B cell (primary cell): ENCODE measurements around the gene BCDIN3D. TPM values are rescaled to one million over a fixed set of nuclear protein-coding genes. Genes with fewer than 3 reads are reported as not detected.
"Not testable (repeated sequence)": the region's sequence is repeated elsewhere in the genome, so short reads cannot be mapped to it uniquely, and the experiment has no call there.

Source experiments
- ATAC-seq: fragments of 200-7000 bp; cut with Tn5 transposase; one replicate; pipeline ENCODE4 v1.10.0; 2021; ENCODE audit warnings: low read depth, mild to moderate bottlenecking, moderate number of reproducible peaks, moderate library complexity
- CTCF ChIA-PET: fragments of 350-600 bp; sonication (Branson Sonifier 250); formaldehyde crosslinking; loops from one replicate; lab custom pipeline; 2021; ENCODE audit warnings: antibody characterized with exemption, inconsistent platforms; lab: Charles Lee
- POLR2A ChIA-PET: fragments of 350-600 bp; sonication (Branson Sonifier 250); formaldehyde crosslinking; loops from one replicate; lab custom pipeline; 2021; ENCODE audit warnings: antibody characterized with exemption; lab: Charles Lee
- DNase-seq: peaks from one replicate; pipeline ENCODE4 v3.0.0; 2013
- H2AFZ ChIP-seq: 2 replicates; pipeline ENCODE4 v1.6.1; 2012; ENCODE audit warnings: mild to moderate bottlenecking, low read depth, low read length; ENCODE audit not compliant: insufficient read depth, poor library complexity, severe bottlenecking
- H3K27ac ChIP-seq, 2 donors: 1 replicate in 1 of 2; 2 replicates in 1 of 2; pipeline ENCODE4 v1.5.1; 2012 to 2013; ENCODE audit warnings: low read length in 2 of 2, mild to moderate bottlenecking in 2 of 2, moderate library complexity in 1 of 2
- H3K27me3 ChIP-seq, 4 experiments: fragments of 200-600 bp in 1 of 4; sonication (generic) in 1 of 4; replicated peaks in 1 of 4; 1 replicate in 2 of 4; 2 replicates in 2 of 4; pipeline versions ENCODE4 v1.6.1 to v1.7.0; 2013 to 2016; ENCODE audit warnings: low read length in 3 of 4, mild to moderate bottlenecking in 2 of 4, mixed read lengths in 1 of 4, moderate library complexity in 1 of 4; ENCODE audit not compliant: insufficient read depth in 4 of 4, control insufficient read depth in 3 of 4; ENCODE audit errors: control extremely low read depth in 1 of 4
- H3K36me3 ChIP-seq, 2 experiments: replicated peaks in 1 of 2; 1 replicate in 1 of 2; 2 replicates in 1 of 2; pipeline versions ENCODE4 v1.6.1 to v1.7.1; 2013; ENCODE audit warnings: low read length in 1 of 2; ENCODE audit not compliant: insufficient read depth in 2 of 2, control insufficient read depth in 1 of 2; ENCODE audit errors: control extremely low read depth in 1 of 2, extremely low read depth in 1 of 2
- H3K4me1 ChIP-seq, 2 donors: fragments of 200-600 bp in 1 of 2; sonication (generic) in 1 of 2; 1 replicate in 1 of 2; 2 replicates in 1 of 2; pipeline versions ENCODE4 v1.5.1 to v1.6.1; 2013 to 2017; ENCODE audit warnings: low read length in 2 of 2; ENCODE audit not compliant: control insufficient read depth in 2 of 2, insufficient read depth in 2 of 2
- H3K4me2 ChIP-seq: replicated peaks from 2 replicates; pipeline ENCODE3; 2012; ENCODE audit warnings: mild to moderate bottlenecking, low read depth, low read length; ENCODE audit not compliant: poor library complexity, severe bottlenecking
- H3K4me3 ChIP-seq, 5 experiments: fragments of 200-600 bp in 1 of 5; sonication (generic) in 1 of 5; 1 replicate in 3 of 5; 2 replicates in 2 of 5; pipeline versions ENCODE4 v1.5.1 to v1.7.0; 2011 to 2016; ENCODE audit warnings: low read length in 4 of 5, mild to moderate bottlenecking in 4 of 5, low read depth in 2 of 5, control low read depth in 1 of 5, moderate library complexity in 1 of 5; ENCODE audit not compliant: insufficient read depth in 1 of 5; ENCODE audit errors: control extremely low read depth in 1 of 5, extremely low read depth in 1 of 5
- H3K79me2 ChIP-seq: fragments of 200-600 bp; sonication (generic); one replicate; pipeline ENCODE4 v1.6.0; 2016; ENCODE audit warnings: low read length; ENCODE audit not compliant: control insufficient read depth, insufficient read depth
- H3K9ac ChIP-seq: fragments of 200-600 bp; sonication (generic); 2 replicates; pipeline ENCODE4 v1.6.1; 2017; ENCODE audit warnings: mild to moderate bottlenecking, low read length, moderate library complexity
- H3K9me3 ChIP-seq, 3 donors: one replicate each; pipeline versions ENCODE4 v1.6.1 to v1.7.1; 2013; ENCODE audit warnings: low read length in 2 of 3; ENCODE audit not compliant: control insufficient read depth in 2 of 3, insufficient read depth in 1 of 3; ENCODE audit errors: control extremely low read depth in 1 of 3
- H4K20me1 ChIP-seq: 2 replicates; pipeline ENCODE4 v1.6.0; 2012; ENCODE audit warnings: mild to moderate bottlenecking, low read length; ENCODE audit not compliant: insufficient read depth, control insufficient read depth, poor library complexity, severe bottlenecking
- H3K27ac Mint-ChIP-seq: one replicate; pipeline ENCODE4 v1.8.0; 2021; ENCODE audit warnings: mixed read lengths
- H3K27me3 Mint-ChIP-seq: one replicate; pipeline ENCODE4 v1.8.0; 2021; ENCODE audit warnings: mixed read lengths
- H3K4me1 Mint-ChIP-seq: one replicate; pipeline ENCODE4 v1.8.0; 2021; ENCODE audit warnings: mixed read lengths
- H3K4me3 Mint-ChIP-seq: one replicate; pipeline ENCODE4 v1.8.0; 2021; ENCODE audit warnings: mixed read lengths
- H3K9me3 Mint-ChIP-seq: one replicate; pipeline ENCODE4 v1.8.0; 2022; ENCODE audit warnings: mixed read lengths; ENCODE audit not compliant: insufficient read depth
- WGBS: methylation state at CpG from one replicate; pipeline ENCODE4 v1.1.5; 2013; ENCODE audit warnings: missing lambda C conversion rate; ENCODE audit not compliant: insufficient coverage; 5-methylcytosine and 5-hydroxymethylcytosine counted together
- intact Hi-C: fragments of 100-400 bp; cut with micrococcal nuclease; formaldehyde crosslinking; loops from one replicate; pipeline ENCODE4 v1.10.0; 2022
- polyA plus RNA-seq: library from polyadenylated mRNA; depleted of rRNA; stranded (reverse); fragments of >200 nt; gene quantifications from 2 replicates; pipeline ENCODE4 v1.2.3, GENCODE V29; 2012
- total RNA-seq, 2 donors: library from RNA; stranded (reverse); fragments of 120-200 nt in 1 of 2; gene quantifications; 1 replicate in 1 of 2; 2 replicates in 1 of 2; pipeline versions ENCODE4 v1.2.3 to v1.2.4, GENCODE V29; 2013 to 2022

BCDIN3D gene
- total and polyA plus RNA-seq, 2 donors (not counting 1 experiment from before 2014, with no cell fraction given), result 2.0 to 17.4 TPM

DNA sequence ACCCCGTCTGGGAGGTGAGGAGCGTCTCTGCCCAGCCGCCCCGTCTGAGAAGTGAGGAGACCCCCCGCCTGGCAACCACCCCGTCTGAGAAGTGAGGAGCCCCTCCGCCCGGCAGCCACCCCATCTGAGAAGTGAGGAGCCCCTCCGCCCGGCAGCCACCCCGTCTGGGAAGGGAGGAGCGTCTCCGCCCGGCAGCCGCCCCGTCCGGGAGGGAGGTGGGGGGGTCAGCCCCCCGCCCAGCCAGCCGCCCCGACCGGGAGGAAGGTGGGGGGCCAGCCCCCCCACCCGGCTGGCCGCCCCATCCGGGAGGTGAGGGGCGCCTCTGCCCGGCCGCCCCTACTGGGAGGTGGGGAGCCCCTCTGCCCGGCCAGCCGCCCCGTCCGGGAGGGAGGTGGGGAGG is 18.0 kb upstream of the BCDIN3D start:
- H3K36me3 ChIP-seq, H3K9ac ChIP-seq, H3K4me3 Mint-ChIP-seq, H4K20me1 ChIP-seq, ATAC-seq, H3K79me2 ChIP-seq, DNase-seq, H3K27me3 ChIP-seq, H3K4me3 ChIP-seq, CTCF ChIA-PET, intact Hi-C loops, POLR2A ChIA-PET, H3K27ac ChIP-seq, H3K4me1 ChIP-seq, H3K9me3 ChIP-seq, H3K27ac Mint-ChIP-seq, H3K9me3 Mint-ChIP-seq, H2AFZ ChIP-seq, H3K4me2 ChIP-seq, H3K4me1 Mint-ChIP-seq: not testable (repeated sequence)
- WGBS, result 100% methylated on average over 1 of the region's 31 CpGs
- H3K27me3 Mint-ChIP-seq, result peaks cover 26% of the 10 kb centered on the region

DNA sequence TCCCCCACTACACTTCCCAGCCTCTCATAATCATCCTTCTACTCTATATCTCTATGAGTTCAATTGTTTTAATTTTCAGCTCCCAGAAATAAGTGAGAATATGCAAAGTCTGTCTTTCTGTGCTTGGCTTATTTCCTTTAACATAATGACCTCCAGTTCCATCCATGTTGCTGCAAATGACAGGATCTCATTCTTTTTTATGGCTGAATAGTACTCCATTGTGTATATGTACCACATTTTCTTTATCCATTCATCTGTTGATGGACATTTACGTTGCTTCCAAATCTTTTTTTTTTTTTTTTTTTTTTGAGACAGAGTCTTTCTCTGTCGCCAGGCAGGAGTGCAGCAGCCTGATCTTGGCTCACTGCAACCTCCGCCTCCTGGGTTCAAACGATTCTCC is 13.0 kb upstream of the BCDIN3D start:
- DNase-seq, H3K4me3 ChIP-seq, H3K79me2 ChIP-seq, H3K9ac ChIP-seq, H3K4me2 ChIP-seq, ATAC-seq, H3K36me3 ChIP-seq, H3K27me3 ChIP-seq, POLR2A ChIA-PET, H3K27ac ChIP-seq, H3K9me3 Mint-ChIP-seq, H3K4me1 Mint-ChIP-seq, H3K27ac Mint-ChIP-seq, H4K20me1 ChIP-seq, H3K4me1 ChIP-seq, H3K4me3 Mint-ChIP-seq, H2AFZ ChIP-seq, intact Hi-C loops, H3K9me3 ChIP-seq: not testable (repeated sequence)
- CTCF ChIA-PET, result interaction anchor here (0.6 to 3.4 kb wide), 2 partner anchors 11 to 598 kb away, joined by 3 to 14 read pairs; no protein-coding TSS in a partner anchor
- 100% methylated on average over 2 of the region's 4 CpGs for WGBS
- H3K27me3 Mint-ChIP-seq, result peaks cover 39% of the 10 kb centered on the region
